Retina (tissue), 1 donor: Measurements from ENCODE around the gene CGB8.
"Not testable (repeated sequence)": the region's sequence is repeated elsewhere in the genome, so short reads cannot be mapped to it uniquely, and the experiment has no call there.

ENCODE experiments used
- DNase-seq: peaks from one replicate; pipeline ENCODE4 v3.0.0-alpha.2; 2016

CGB8 gene

GRCh38 chr19:49064768-49065611 is 16.1 kb upstream of the CGB8 start, which contains the start of gene NTF4:
TSS of gene NTF4 (minus strand) at chr19:49064818. CDS start at chr19:49061997, 2,821 bp downstream.
- DNase-seq: no peak

- no peak for DNase-seq
These were observed 15.2 kb upstream of the CGB8 start for GRCh38 chr19:49064029-49064629.

- no peak for DNase-seq
These were observed 12.5 kb upstream of the CGB8 start for GRCh38 chr19:49061445-49061844.

- DNase-seq: no peak
These were observed 12.1 kb upstream of the CGB8 start for GRCh38 chr19:49061000-49061399.

GRCh38 chr19:49059053-49059452 is 10.1 kb upstream of the CGB8 start:
- DNase-seq: no peak

GRCh38 chr19:49058562-49058961 is 9.7 kb upstream of the CGB8 start:
- DNase-seq: no peak

- DNase-seq: peak; percentile 85
These were observed 8.8 kb upstream of the CGB8 start, which contains the start of gene CGB7 for GRCh38 chr19:49057636-49058234. TSS of gene CGB7 (minus strand) at chr19:49057749. CDS start at chr19:49055375, 2,374 bp downstream.

- not testable (repeated sequence) for DNase-seq
These were observed 8.1 kb upstream of the CGB8 start for GRCh38 chr19:49056902-49057596.

- peak; percentile 78 for DNase-seq
These were observed 7.4 kb upstream of the CGB8 start for GRCh38 chr19:49056101-49056901.

- not testable (repeated sequence) for DNase-seq
These were observed 1.6 kb upstream of the CGB8 start for GRCh38 chr19:49050376-49051033.

- DNase-seq: not testable (repeated sequence)
These were observed 923 bp upstream of the CGB8 start for GRCh38 chr19:49049834-49050233.

- not testable (repeated sequence) for DNase-seq
These were observed 5.4 kb downstream of the CGB8 start, which contains the start of gene CGB5 for GRCh38 chr19:49043548-49043947. TSS of gene CGB5 (plus strand) at chr19:49043848. CDS start at chr19:49044210, 362 bp downstream.

- not testable (repeated sequence) for DNase-seq
These were observed 6.2 kb downstream of the CGB8 start for GRCh38 chr19:49042666-49043065.

GRCh38 chr19:49042177-49042576 is 6.7 kb downstream of the CGB8 start:
- no peak for DNase-seq

GRCh38 chr19:49039736-49040135 is 9.2 kb downstream of the CGB8 start:
- DNase-seq: not testable (repeated sequence)

- DNase-seq: not testable (repeated sequence)
These were observed 10.2 kb downstream of the CGB8 start for GRCh38 chr19:49038557-49039276.

- not testable (repeated sequence) for DNase-seq
These were observed 10.8 kb downstream of the CGB8 start for GRCh38 chr19:49038111-49038510.

- not testable (repeated sequence) for DNase-seq
These were observed 12.1 kb downstream of the CGB8 start, which contains the start of gene CGB1 for GRCh38 chr19:49036815-49037214. TSS of gene CGB1 (minus strand) at chr19:49036895. CDS start at chr19:49036711, 184 bp downstream.

- DNase-seq: not testable (repeated sequence)
These were observed 17.1 kb downstream of the CGB8 start, which contains the start of gene CGB2 for GRCh38 chr19:49031642-49032301. TSS of gene CGB2 (plus strand) at chr19:49031890. CDS start at chr19:49032096, 206 bp downstream.

GRCh38 chr19:49030323-49030722 is 18.6 kb downstream of the CGB8 start:
- not testable (repeated sequence) for DNase-seq
